Loucy (cell line): ENCODE measurements around the gene ATN1.

Experiments
- H2AFZ ChIP-seq: fragments of 200-600 bp; sonication (generic); 2 replicates; pipeline ENCODE4 v1.6.0; 2016; ENCODE audit warnings: antibody characterized with exemption, mild to moderate bottlenecking, low read length, moderate library complexity
- H3F3A ChIP-seq: fragments of 200-600 bp; 2 replicates; pipeline ENCODE4 v1.6.0; 2016; ENCODE audit warnings: antibody characterized with exemption, low read depth, mild to moderate bottlenecking
- H3K27me3 ChIP-seq: fragments of 200-600 bp; sonication (generic); 2 replicates; pipeline ENCODE4 v1.6.1; 2014; ENCODE audit warnings: low read length, mild to moderate bottlenecking; ENCODE audit not compliant: insufficient read depth, poor library complexity, severe bottlenecking
- H3K36me3 ChIP-seq: fragments of 200-600 bp; sonication (generic); 2 replicates; pipeline ENCODE4 v1.6.1; 2016; ENCODE audit warnings: low read length; ENCODE audit not compliant: insufficient read depth
- H3K4me1 ChIP-seq: fragments of 200-600 bp; sonication (generic); 2 replicates; pipeline ENCODE4 v1.5.1; 2014; ENCODE audit warnings: low read length, mild to moderate bottlenecking; ENCODE audit not compliant: insufficient read depth, poor library complexity, severe bottlenecking
- H3K4me2 ChIP-seq: fragments of 200-600 bp; sonication (generic); 2 replicates; pipeline ENCODE4 v1.6.0; 2014; ENCODE audit warnings: antibody characterized with exemption, low read length, low read depth, mild to moderate bottlenecking; ENCODE audit not compliant: poor library complexity, severe bottlenecking
- H3K4me3 ChIP-seq: fragments of 200-600 bp; sonication (generic); 2 replicates; pipeline ENCODE4 v1.5.1; 2014; ENCODE audit warnings: low read length, mild to moderate bottlenecking, mixed read lengths; ENCODE audit not compliant: poor library complexity, severe bottlenecking
- H3K79me2 ChIP-seq: fragments of 200-600 bp; sonication (generic); 2 replicates; pipeline ENCODE4 v1.6.1; 2014; ENCODE audit warnings: low read length; ENCODE audit not compliant: insufficient read depth
- H3K9ac ChIP-seq: fragments of 200-600 bp; sonication (generic); 2 replicates; pipeline ENCODE4 v1.6.0; 2014; ENCODE audit warnings: mild to moderate bottlenecking, low read depth, low read length, moderate library complexity; ENCODE audit not compliant: poor library complexity, severe bottlenecking
- H3K9me2 ChIP-seq: fragments of 200-600 bp; sonication (generic); replicated peaks from 2 replicates; pipeline ENCODE4 v1.6.1; 2016; ENCODE audit warnings: low read depth, low read length, mixed read lengths
- H3K9me3 ChIP-seq: fragments of 200-600 bp; sonication (generic); 2 replicates; pipeline ENCODE4 v1.6.1; 2014; ENCODE audit warnings: mild to moderate bottlenecking, antibody characterized with exemption, low read length, low read depth; ENCODE audit not compliant: insufficient read depth
- H4K20me1 ChIP-seq: fragments of 200-600 bp; sonication (generic); 2 replicates; pipeline ENCODE4 v1.6.0; 2014; ENCODE audit warnings: antibody characterized with exemption, low read length, mild to moderate bottlenecking; ENCODE audit not compliant: insufficient read depth, poor library complexity, severe bottlenecking
- CTCF ChIP-seq: fragments of 200-600 bp; sonication (generic); conservative IDR thresholded peaks from 2 replicates; pipeline ENCODE4 v1.5.1; 2014; ENCODE audit warnings: mild to moderate bottlenecking, antibody characterized with exemption, low read length
- EZH2phosphoT487 ChIP-seq: fragments of 200-600 bp; IDR thresholded peaks from 2 replicates; pipeline ENCODE4 v1.6.1; 2018; ENCODE audit warnings: antibody characterized with exemption, mild to moderate bottlenecking, moderate library complexity, borderline replicate concordance

ATN1 gene

GRCh38 chr12:6934110-6934509 lies 6.4 kb downstream of the ATN1 start:
- H3K36me3 ChIP-seq = peaks cover 23% of the 10 kb centered on the region; the same call in 1 of the 2 replicates
- H2AFZ ChIP-seq = no peak overlapping the region
- H3K27me3 ChIP-seq = no peaks in the 10 kb centered on the region
- H3K4me1 ChIP-seq = peaks cover 32% of the 10 kb centered on the region
- no peak overlapping the region for H3K4me2 ChIP-seq
- H3K79me2 ChIP-seq = peaks cover 64% of the 10 kb centered on the region
- H3F3A ChIP-seq = peaks cover 10% of the 10 kb centered on the region; the same call in 1 of the 2 replicates
- H3K4me3 ChIP-seq = no peak overlapping the region
- H3K9me2 ChIP-seq = no peaks in the 10 kb centered on the region
- no peak overlapping the region for H3K9ac ChIP-seq
- no peak for TF ChIP-seq CTCF
- no peak for TF ChIP-seq EZH2phosphoT487
- H3K9me3 ChIP-seq = no peaks in the 10 kb centered on the region
- peaks cover 13% of the 10 kb centered on the region for H4K20me1 ChIP-seq

- Histone ChIP-seq H3K4me1 (peaks cover 19% of the 10 kb centered on the region), H3K9me2 (no peaks in the 10 kb centered on the region), H3K36me3 (peaks cover 23% of the 10 kb centered on the region; the same call in 1 of the 2 replicates), H4K20me1 (peaks cover 4% of the 10 kb centered on the region), H3F3A (peaks cover 11% of the 10 kb centered on the region; the same call in 1 of the 2 replicates), H3K79me2 (peaks cover 51% of the 10 kb centered on the region), H3K27me3 (no peaks in the 10 kb centered on the region), H2AFZ (no peak overlapping the region), H3K4me3 (no peak overlapping the region), H3K9me3 (no peaks in the 10 kb centered on the region), H3K4me2 (peak overlapping the region; percentile 3), H3K9ac (peak overlapping the region; percentile 96)
- TF ChIP-seq EZH2phosphoT487 = no peak
- no peak for TF ChIP-seq CTCF
These were observed 7.8 kb downstream of the ATN1 start for GRCh38 chr12:6935371-6936193.

GRCh38 chr12:6936194-6936635 lies 8.5 kb downstream of the ATN1 start:
- Histone ChIP-seq H3K9ac (peak overlapping the region; percentile 96), H4K20me1 (peaks cover 4% of the 10 kb centered on the region), H3K4me3 (peak overlapping the region; percentile 94), H3F3A (peaks cover 11% of the 10 kb centered on the region; the same call in 1 of the 2 replicates), H3K27me3 (no peaks in the 10 kb centered on the region), H3K4me2 (peak overlapping the region; percentile 84), H3K9me3 (no peaks in the 10 kb centered on the region), H3K79me2 (peaks cover 46% of the 10 kb centered on the region), H3K36me3 (peaks cover 23% of the 10 kb centered on the region; the same call in 1 of the 2 replicates), H3K4me1 (peaks cover 15% of the 10 kb centered on the region), H2AFZ (no peak overlapping the region), H3K9me2 (no peaks in the 10 kb centered on the region)
- no peak for TF ChIP-seq CTCF
